K562 (cell line): ENCODE data around the gene DDIT3.

Experiments used
- EZH2 ChIP-seq: IDR thresholded peaks from 2 replicates; pipeline ENCODE4 v1.6.1; 2012; ENCODE audit warnings: low read depth, mild to moderate bottlenecking, inconsistent platforms, low read length, borderline replicate concordance
- MAFK ChIP-seq: IDR thresholded peaks from 2 replicates; pipeline ENCODE4 v1.6.1; 2011; ENCODE audit warnings: low read length, improper control_type of control experiment
- ZBTB17 ChIP-seq: fragments of 450-650 bp; formaldehyde crosslinking; IDR thresholded peaks from 2 replicates; pipeline ENCODE4 v1.4.0; 2020; ENCODE audit warnings: mild to moderate bottlenecking
- TF ChIP-seq, protein P1 (sequence below): fragments of 450-650 bp; IDR thresholded peaks from 2 replicates; pipeline ENCODE4 v1.6.1; 2016; ENCODE audit warnings: missing biosample characterization, missing genetic modification characterization

DNA sequence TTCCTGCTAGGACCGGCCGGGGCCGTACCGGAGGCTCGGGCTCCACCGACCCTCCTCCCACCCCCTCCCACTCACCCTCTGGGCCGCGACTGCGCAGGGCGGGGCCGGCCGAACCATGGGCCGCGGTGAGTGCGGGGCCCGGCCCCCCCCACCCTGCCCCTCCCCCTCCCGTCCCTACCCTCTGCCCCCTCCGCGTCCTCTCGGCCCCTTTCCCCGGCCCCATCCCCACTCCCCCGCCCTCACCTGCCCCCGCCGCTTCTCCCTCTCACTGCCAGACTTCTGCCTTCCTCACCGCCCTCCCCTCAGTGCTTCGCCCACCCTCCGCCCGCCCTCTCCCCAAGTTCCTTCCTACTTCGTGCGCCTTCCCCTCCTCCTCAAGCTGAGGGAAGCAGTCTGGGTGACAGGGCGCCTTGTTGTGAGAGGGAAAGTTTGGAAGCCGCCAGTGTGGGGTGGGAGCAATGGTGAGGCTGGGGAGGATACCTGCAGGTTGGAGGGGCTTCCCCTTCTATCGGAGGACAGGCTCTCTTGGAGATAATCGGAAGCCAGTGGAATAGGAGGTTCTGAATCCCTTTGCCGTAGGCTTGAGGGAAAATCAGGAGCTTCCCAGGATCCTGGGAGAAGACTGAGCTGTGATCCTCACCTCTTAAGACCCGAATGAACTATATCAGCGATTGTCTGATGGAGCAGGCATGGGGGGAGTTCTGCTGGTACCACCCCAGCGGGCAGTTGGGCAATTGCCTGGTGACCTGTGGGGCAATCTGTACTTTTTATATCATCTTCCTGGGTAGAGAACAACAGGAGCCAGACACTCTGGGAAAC is 2.8 kb upstream of the DDIT3 start:
- TF ChIP-seq, protein P1, sequence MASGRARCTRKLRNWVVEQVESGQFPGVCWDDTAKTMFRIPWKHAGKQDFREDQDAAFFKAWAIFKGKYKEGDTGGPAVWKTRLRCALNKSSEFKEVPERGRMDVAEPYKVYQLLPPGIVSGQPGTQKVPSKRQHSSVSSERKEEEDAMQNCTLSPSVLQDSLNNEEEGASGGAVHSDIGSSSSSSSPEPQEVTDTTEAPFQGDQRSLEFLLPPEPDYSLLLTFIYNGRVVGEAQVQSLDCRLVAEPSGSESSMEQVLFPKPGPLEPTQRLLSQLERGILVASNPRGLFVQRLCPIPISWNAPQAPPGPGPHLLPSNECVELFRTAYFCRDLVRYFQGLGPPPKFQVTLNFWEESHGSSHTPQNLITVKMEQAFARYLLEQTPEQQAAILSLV (tag), result no peak
- no peak for TF ChIP-seq MAFK
- no peak for TF ChIP-seq EZH2
- no peak for TF ChIP-seq ZBTB17
